MCF 10A (cell line): Measurements from ENCODE around the gene CSTPP1. TPM values are rescaled to one million over a fixed set of nuclear protein-coding genes. Genes with fewer than 3 reads are reported as not detected.
"Not testable (repeated sequence)": the region's sequence is repeated elsewhere in the genome, so short reads cannot be mapped to it uniquely, and the experiment has no call there.

ENCODE experiments used
- BruUV-seq: library from RNA; stranded (reverse); fragments of 400-500 nt; replicated peaks from 2 replicates; lab custom pipeline; 2021; lab: Mats Ljungman, UMichigan
- CTCF ChIA-PET: fragments of 300-600 bp; sonication (Branson Sonifier 250); formaldehyde crosslinking; extraction: SDS; loops from one replicate; lab custom pipeline; 2021; ENCODE audit warnings: antibody characterized with exemption, inconsistent platforms; lab: Yijun Ruan, JAX
- POLR2A ChIA-PET: fragments of 300-600, 350-650 bp; sonication (Branson Sonifier 250); formaldehyde crosslinking; extraction: SDS; loops from one replicate; lab custom pipeline; 2020; ENCODE audit warnings: antibody characterized with exemption, inconsistent platforms; lab: Yijun Ruan, JAX
- DNase-seq: peaks from one replicate; pipeline ENCODE4 v3.0.0-alpha.2; 2018; ENCODE audit not compliant: unreplicated experiment
- H3K27ac Mint-ChIP-seq: one replicate; pipeline ENCODE4 v1.8.0; 2022; ENCODE audit warnings: mild to moderate bottlenecking, low read depth, mixed read lengths; ENCODE audit not compliant: unreplicated experiment
- H3K27me3 Mint-ChIP-seq: one replicate; pipeline ENCODE4 v1.8.0; 2022; ENCODE audit warnings: mixed read lengths; ENCODE audit not compliant: insufficient read depth, unreplicated experiment
- H3K36me3 Mint-ChIP-seq: one replicate; pipeline ENCODE4 v1.8.0; 2022; ENCODE audit warnings: mild to moderate bottlenecking, moderate library complexity, mixed read lengths; ENCODE audit not compliant: insufficient read depth, unreplicated experiment
- H3K4me1 Mint-ChIP-seq: one replicate; pipeline ENCODE4 v1.8.0; 2022; ENCODE audit warnings: mixed read lengths; ENCODE audit not compliant: insufficient read depth, unreplicated experiment
- H3K4me3 Mint-ChIP-seq: one replicate; pipeline ENCODE4 v1.8.0; 2022; ENCODE audit warnings: mild to moderate bottlenecking, moderate library complexity, mixed read lengths; ENCODE audit not compliant: unreplicated experiment
- H3K9me3 Mint-ChIP-seq: one replicate; pipeline ENCODE4 v1.8.0; 2022; ENCODE audit warnings: mixed read lengths; ENCODE audit not compliant: unreplicated experiment
- CTCF ChIP-seq: fragments of 200-600 bp; IDR thresholded peaks from one replicate; pipeline ENCODE4 v1.8.0; 2022; ENCODE audit warnings: antibody characterized with exemption, mild to moderate bottlenecking; ENCODE audit not compliant: unreplicated experiment
- intact Hi-C: fragments of 100-400 bp; cut with micrococcal nuclease; formaldehyde crosslinking; loops from 2 replicates; pipeline ENCODE4 v1.14.1; 2022
- total RNA-seq: library from RNA; stranded (reverse); gene quantifications from 2 replicates; pipeline ENCODE4 v1.2.3, GENCODE V29; 2022

The CSTPP1 gene
- total RNA-seq, 1 experiment from 2014 or later: 19.2 TPM

GRCh38 chr11:46991391-46991790 is 54.8 kb downstream of the CSTPP1 start:
- Mint-ChIP-seq H3K36me3 (peaks cover 11% of the 10 kb centered on the region), H3K4me1 (no peaks in the 10 kb centered on the region)
- CTCF ChIA-PET: no interaction called here

GRCh38 chr11:46992386-46992785 is 55.8 kb downstream of the CSTPP1 start:
- CTCF ChIA-PET, POLR2A ChIA-PET, DNase-seq, H3K27ac Mint-ChIP-seq, H3K9me3 Mint-ChIP-seq, H3K4me3 Mint-ChIP-seq, H3K4me1 Mint-ChIP-seq, BruUV-seq, H3K36me3 Mint-ChIP-seq, intact Hi-C loops, H3K27me3 Mint-ChIP-seq: not testable (repeated sequence)

More at GRCh38 chr11:46991391-46991790, 54.8 kb downstream of the CSTPP1 start:
- Mint-ChIP-seq H3K27ac (no peak overlapping the region), H3K27me3 (no peaks in the 10 kb centered on the region), H3K4me3 (no peak overlapping the region), H3K9me3 (no peaks in the 10 kb centered on the region)
- intact Hi-C loops: no loop called here
- POLR2A ChIA-PET: no interaction called here
- TF ChIP-seq CTCF: no peak
- no peak for DNase-seq
- no TSS peak for BruUV-seq

- H3K27me3 Mint-ChIP-seq, H3K9me3 Mint-ChIP-seq, BruUV-seq, H3K27ac Mint-ChIP-seq, POLR2A ChIA-PET, H3K4me1 Mint-ChIP-seq, H3K4me3 Mint-ChIP-seq, DNase-seq, intact Hi-C loops: not testable (repeated sequence)
- H3K36me3 Mint-ChIP-seq: peaks cover 12% of the 10 kb centered on the region
- CTCF ChIA-PET: interaction anchor here (0.7 to 1.1 kb wide), 3 partner anchors 10 to 164 kb away, joined by 3 to 5 read pairs (median 3); no protein-coding TSS in a partner anchor
These were observed 61.2 kb downstream of the CSTPP1 start for GRCh38 chr11:46997796-46998195.

GRCh38 chr11:46999217-46999616 is 62.7 kb downstream of the CSTPP1 start:
- H3K36me3 Mint-ChIP-seq: peaks cover 12% of the 10 kb centered on the region
- H3K9me3 Mint-ChIP-seq: no peaks in the 10 kb centered on the region
- H3K27ac Mint-ChIP-seq: no peak overlapping the region
- BruUV-seq: no TSS peak
- DNase-seq: no peak
- TF ChIP-seq CTCF: no peak
- ChIA-PET POLR2A (interaction anchor here (0.6 to 0.9 kb wide), 2 partner anchors 19 to 73 kb away, joined by 3 read pairs; no protein-coding TSS in a partner anchor), CTCF (no interaction called here)
- H3K27me3 Mint-ChIP-seq: no peaks in the 10 kb centered on the region
- no peak overlapping the region for H3K4me3 Mint-ChIP-seq
- intact Hi-C loops: no loop called here
- H3K4me1 Mint-ChIP-seq: peaks cover 9% of the 10 kb centered on the region

- Mint-ChIP-seq H3K9me3 (no peaks in the 10 kb centered on the region), H3K27me3 (no peaks in the 10 kb centered on the region), H3K4me1 (peaks cover 17% of the 10 kb centered on the region), H3K27ac (no peak overlapping the region), H3K4me3 (no peak overlapping the region), H3K36me3 (peaks cover 12% of the 10 kb centered on the region)
- CTCF ChIA-PET: interaction anchor here (0.7 kb wide), 1 partner anchor 100 kb away, joined by 3 read pairs; no protein-coding TSS in a partner anchor
- no peak for TF ChIP-seq CTCF
- no peak for DNase-seq
- intact Hi-C loops: no loop called here
- POLR2A ChIA-PET: no interaction called here
- no TSS peak for BruUV-seq
These were observed 63.5 kb downstream of the CSTPP1 start for GRCh38 chr11:47000033-47000432.
